Stomach (tissue), 9 donors: ENCODE measurements around the gene RNF4. TPM values are rescaled to one million over a fixed set of nuclear protein-coding genes. Genes with fewer than 3 reads are reported as not detected.

Source experiments
- DNase-seq, 2 donors: peaks; one replicate each; pipeline versions ENCODE4 v3.0.0 to v3.0.0-alpha.2; 2013 to 2019
- H3K27ac ChIP-seq, 5 donors: fragments of 200-600 bp in 4 of 5; sonication (generic) in 4 of 5; one replicate each; pipeline ENCODE4 v1.5.1; 2013 to 2019; ENCODE audit warnings: mild to moderate bottlenecking in 1 of 5, moderate library complexity in 1 of 5
- H3K27me3 ChIP-seq, 3 donors: fragments of 200-600 bp; sonication (generic); one replicate each; pipeline ENCODE4 v1.5.1; 2017 to 2019; ENCODE audit warnings: mixed run types in 1 of 3
- H3K36me3 ChIP-seq, 4 donors: fragments of 200-600 bp; sonication (generic); 1 replicate in 3 of 4; 2 replicates in 1 of 4; pipeline ENCODE4 v1.5.1; 2016 to 2019
- H3K4me1 ChIP-seq, 4 donors: fragments of 200-600 bp; sonication (generic); one replicate each; pipeline ENCODE4 v1.5.1; 2016 to 2019
- H3K4me3 ChIP-seq, 4 donors: fragments of 200-600 bp; sonication (generic) in 3 of 4; one replicate each; pipeline ENCODE4 v1.5.1; 2016 to 2019; ENCODE audit warnings: mild to moderate bottlenecking in 1 of 4
- H3K9me3 ChIP-seq, 4 donors: fragments of 200-600 bp; sonication (generic); one replicate each; pipeline ENCODE4 v1.5.1; 2016 to 2019
- CTCF ChIP-seq, 7 experiments: fragments of 450-650 bp in 4 of 7; fragments of 200-600 bp in 3 of 7; sonication (generic) in 3 of 7; IDR thresholded peaks; one replicate each; pipeline ENCODE4 v1.5.1; 2016 to 2019; ENCODE audit warnings: antibody characterized with exemption in 7 of 7, control low read depth in 2 of 7, mild to moderate bottlenecking in 1 of 7
- EP300 ChIP-seq: sonication (generic); formaldehyde crosslinking; IDR thresholded peaks from one replicate; pipeline ENCODE4 v1.6.1; 2017; ENCODE audit warnings: antibody characterized with exemption
- POLR2A ChIP-seq, 4 donors: fragments of 450-650 bp; IDR thresholded peaks; one replicate each; pipeline ENCODE4 v1.6.1; 2016; ENCODE audit warnings: antibody characterized with exemption in 4 of 4, control low read depth in 2 of 4, mild to moderate bottlenecking in 1 of 4, moderate library complexity in 1 of 4
- POLR2AphosphoS5 ChIP-seq, 3 donors: sonication (generic); formaldehyde crosslinking; IDR thresholded peaks; one replicate each; pipeline ENCODE4 v1.6.1; 2016; ENCODE audit warnings: antibody characterized with exemption in 3 of 3
- WGBS, 5 donors: extraction: QIAGEN DNeasy Blood & Tissue Kit in 3 of 5; methylation state at CpG; one replicate each; pipeline versions ENCODE4 v1.1.5 to v1.1.7; 2013 to 2018; 5-methylcytosine and 5-hydroxymethylcytosine counted together
- intact Hi-C: fragments of 100-400 bp; cut with DNase I; formaldehyde crosslinking; loops from one replicate; pipeline ENCODE4 v1.15.1; 2023; ENCODE audit warnings: low total_unique reads
- polyA plus RNA-seq, 3 donors: library from polyadenylated mRNA; stranded (reverse); fragments of 200-250 nt; gene quantifications; one replicate each; pipeline ENCODE4 v1.2.3, GENCODE V29; 2013
- total RNA-seq, 5 donors: library from RNA; depleted of rRNA; stranded (reverse); fragments of >200 nt; gene quantifications; one replicate each; pipeline versions ENCODE4 v1.1.0 to v1.2.3, GENCODE V29; 2014 to 2016
- donor health status: healthy with polysubstance abuse.
- donor health status: Bipolar disorder and iron deficiency.
- donor health status: healthy.

RNF4 gene
- total and polyA plus RNA-seq, 8 donors = 5.3 to 75.2 (median 29.0) TPM

- no peak for DNase-seq
- intact Hi-C loops = no loop called here
Observed at GRCh38 chr4:2448589-2448988, 20.3 kb upstream of the RNF4 start.

GRCh38 chr4:2449051-2449450 lies 19.9 kb upstream of the RNF4 start:
- H3K9me3 ChIP-seq = no peaks in the 10 kb centered on the region
- H3K4me3 ChIP-seq = no peak overlapping the region
- H3K4me1 ChIP-seq = no peaks in the 10 kb centered on the region
- no peaks in the 10 kb centered on the region for H3K36me3 ChIP-seq
- DNase-seq = no peak
- no peak for TF ChIP-seq EP300
- TF ChIP-seq CTCF (IDR thresholded peaks at IDR 0.05) = no peak
- no peak for TF ChIP-seq POLR2A (IDR thresholded peaks at IDR 0.05)
- TF ChIP-seq POLR2AphosphoS5 (IDR thresholded peaks at IDR 0.05) = no peak
- H3K27ac ChIP-seq = no peak overlapping the region
- no peaks in the 10 kb centered on the region for H3K27me3 ChIP-seq
- intact Hi-C loops = no loop called here
- 89 to 96% (median 94%) methylated on average over 11 of the region's 11 CpGs for WGBS, 5 donors

More at GRCh38 chr4:2448589-2448988, 20.3 kb upstream of the RNF4 start:
- no peak overlapping the region for H3K27ac ChIP-seq
- no peaks in the 10 kb centered on the region for H3K9me3 ChIP-seq
- WGBS, 5 donors = 88 to 90% (median 89%) methylated on average over 7 of the region's 7 CpGs
- TF ChIP-seq POLR2A (IDR thresholded peaks at IDR 0.05) (no peak), CTCF (IDR thresholded peaks at IDR 0.05) (no peak), EP300 (no peak)
- H3K27me3 ChIP-seq = no peaks in the 10 kb centered on the region
- H3K4me3 ChIP-seq = no peak overlapping the region
- H3K4me1 ChIP-seq = no peaks in the 10 kb centered on the region
- no peaks in the 10 kb centered on the region for H3K36me3 ChIP-seq

- no peak overlapping the region for H3K4me3 ChIP-seq
- no peak for DNase-seq
- 88 to 89% (median 88%) methylated on average over 26 to 27 of the region's 27 CpGs for WGBS, 5 donors
- H3K9me3 ChIP-seq = no peaks in the 10 kb centered on the region
- H3K4me1 ChIP-seq = no peaks in the 10 kb centered on the region
- H3K36me3 ChIP-seq = no peaks in the 10 kb centered on the region
- intact Hi-C loops = no loop called here
- no peak for TF ChIP-seq POLR2A (IDR thresholded peaks at IDR 0.05)
- no peak for TF ChIP-seq EP300
- TF ChIP-seq CTCF (IDR thresholded peaks at IDR 0.05) = no peak
- no peak for TF ChIP-seq POLR2AphosphoS5 (IDR thresholded peaks at IDR 0.05)
- H3K27ac ChIP-seq = no peak overlapping the region
- no peaks in the 10 kb centered on the region for H3K27me3 ChIP-seq
Observed at GRCh38 chr4:2449511-2450392, 19.2 kb upstream of the RNF4 start.

- no peak for DNase-seq
- no peak for TF ChIP-seq CTCF (IDR thresholded peaks at IDR 0.05)
- no peak for TF ChIP-seq EP300
- TF ChIP-seq POLR2A (IDR thresholded peaks at IDR 0.05) = no peak
- TF ChIP-seq POLR2AphosphoS5 (IDR thresholded peaks at IDR 0.05) = no peak
- intact Hi-C loops = no loop called here
- no peaks in the 10 kb centered on the region for H3K27me3 ChIP-seq
- WGBS, 5 donors = 67 to 90% (median 86%) methylated on average over 1 to 16 of the region's 16 CpGs
- no peaks in the 10 kb centered on the region for H3K4me1 ChIP-seq
- H3K4me3 ChIP-seq = no peak overlapping the region
- no peaks in the 10 kb centered on the region for H3K9me3 ChIP-seq
- H3K36me3 ChIP-seq = no peaks in the 10 kb centered on the region
- no peak overlapping the region for H3K27ac ChIP-seq
Observed at GRCh38 chr4:2450394-2451035, 18.4 kb upstream of the RNF4 start.
